Esophagus muscularis mucosa (tissue), 4 donors: Measurements from ENCODE around the gene NXN. TPM values are rescaled to one million over a fixed set of nuclear protein-coding genes. Genes with fewer than 3 reads are reported as not detected.
A peak's percentile ranks its signal among the peaks of the same experiment; 100 is the strongest.

ENCODE experiments used
- DNase-seq: peaks from one replicate; pipeline ENCODE4 v3.0.0-alpha.2; 2017; ENCODE audit errors: extremely low spot score
- H3K27ac ChIP-seq, 4 donors: fragments of 200-600 bp; sonication (generic); replicated peaks in 1 of 4; 1 replicate in 3 of 4; 2 replicates in 1 of 4; pipeline ENCODE4 v1.5.1; 2016 to 2019; ENCODE audit warnings: mild to moderate bottlenecking in 1 of 4
- H3K27me3 ChIP-seq, 4 donors: fragments of 200-600 bp; sonication (generic); one replicate each; pipeline versions ENCODE4 v1.5.1 to v1.6.0; 2016 to 2019
- H3K36me3 ChIP-seq, 4 donors: fragments of 200-600 bp; sonication (generic); one replicate each; pipeline ENCODE4 v1.5.1; 2016 to 2019
- H3K4me1 ChIP-seq, 4 donors: fragments of 200-600 bp; sonication (generic); one replicate each; pipeline ENCODE4 v1.5.1; 2016 to 2019
- H3K4me3 ChIP-seq, 4 donors: fragments of 200-600 bp; sonication (generic); 1 replicate in 2 of 4; 2 replicates in 2 of 4; pipeline ENCODE4 v1.5.1; 2016 to 2019; ENCODE audit warnings: mild to moderate bottlenecking in 4 of 4, moderate library complexity in 1 of 4
- H3K9me3 ChIP-seq, 4 donors: fragments of 200-600 bp; sonication (generic); 1 replicate in 3 of 4; 2 replicates in 1 of 4; pipeline ENCODE4 v1.5.1; 2016 to 2019
- CTCF ChIP-seq, 3 experiments: fragments of 200-600 bp in 2 of 3; fragments of 450-650 bp in 1 of 3; sonication (generic) in 2 of 3; IDR thresholded peaks; one replicate each; pipeline ENCODE4 v1.5.1; 2017 to 2019; ENCODE audit warnings: antibody characterized with exemption in 3 of 3, mild to moderate bottlenecking in 2 of 3, moderate library complexity in 1 of 3
- EP300 ChIP-seq: sonication (generic); formaldehyde crosslinking; IDR thresholded peaks from one replicate; pipeline ENCODE4 v1.6.1; 2017; ENCODE audit warnings: antibody characterized with exemption
- POLR2A ChIP-seq: fragments of 450-650 bp; IDR thresholded peaks from one replicate; pipeline ENCODE4 v1.6.1; 2017; ENCODE audit warnings: antibody characterized with exemption, moderate library complexity, mild to moderate bottlenecking, low read depth
- POLR2AphosphoS5 ChIP-seq, 2 donors: sonication (generic); formaldehyde crosslinking; IDR thresholded peaks; one replicate each; pipeline ENCODE4 v1.6.1; 2017; ENCODE audit warnings: antibody characterized with exemption in 2 of 2
- WGBS: methylation state at CpG from one replicate; pipeline ENCODE4 v1.1.5; 2018; 5-methylcytosine and 5-hydroxymethylcytosine counted together
- intact Hi-C: fragments of 100-400 bp; cut with DNase I; formaldehyde crosslinking; loops from one replicate; pipeline ENCODE4 v1.15.1; 2023
- total RNA-seq, 4 donors: library from RNA; depleted of rRNA; stranded (reverse); fragments of >200 nt; gene quantifications; one replicate each; pipeline versions ENCODE4 v1.1.0 to v1.2.1, GENCODE V29; 2016

NXN gene
- total RNA-seq, 4 donors from 2014 or later: 37.0 to 65.6 (median 49.8) TPM

DNA sequence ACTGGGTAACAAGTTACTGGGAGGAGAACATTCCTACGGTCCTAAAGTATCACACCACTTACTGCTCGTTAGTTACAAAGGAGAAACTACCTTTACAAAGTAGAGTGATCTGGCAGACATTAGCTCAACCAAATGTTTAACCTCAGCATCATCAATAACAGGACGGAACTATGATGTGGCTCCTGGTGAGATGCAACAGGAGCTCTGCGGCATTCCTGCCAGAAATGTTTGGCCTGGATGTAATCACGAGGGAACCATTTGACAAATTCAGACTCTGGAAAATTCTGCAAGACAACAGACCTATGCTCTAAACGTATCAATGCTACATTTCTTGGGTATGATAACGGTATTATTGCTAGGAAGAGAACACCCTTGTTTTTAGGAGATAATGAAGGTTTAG is 117.0 kb downstream of the NXN start:
- no peak overlapping the region for H3K27ac ChIP-seq
- no peaks in the 10 kb centered on the region for H3K27me3 ChIP-seq
- WGBS: 62% methylated on average over 7 of the region's 7 CpGs
- intact Hi-C loops: no loop called here
- H3K9me3 ChIP-seq: no peaks in the 10 kb centered on the region
- peaks cover 6 to 38% (median 24%) of the 10 kb centered on the region in 4 donors for H3K4me1 ChIP-seq
- TF ChIP-seq POLR2AphosphoS5 (IDR thresholded peaks at IDR 0.05) (no peak), EP300 (no peak), CTCF (IDR thresholded peaks at IDR 0.05) (no peak), POLR2A (no peak)
- H3K4me3 ChIP-seq: no peak overlapping the region
- H3K36me3 ChIP-seq: peaks cover 0 to 4% (median 0%) of the 10 kb centered on the region in 4 donors
- DNase-seq: no peak

- H3K36me3 ChIP-seq: peaks cover 0 to 4% (median 0%) of the 10 kb centered on the region in 4 donors
- no peak for DNase-seq
- H3K27me3 ChIP-seq: no peaks in the 10 kb centered on the region
- TF ChIP-seq EP300: no peak
- no peak for TF ChIP-seq POLR2A
- no peak for TF ChIP-seq CTCF (IDR thresholded peaks at IDR 0.05)
- TF ChIP-seq POLR2AphosphoS5 (IDR thresholded peaks at IDR 0.05): no peak
- H3K4me3 ChIP-seq: no peak overlapping the region
- intact Hi-C loops: no loop called here
- H3K4me1 ChIP-seq: peaks cover 3 to 35% (median 20%) of the 10 kb centered on the region in 4 donors
- no peaks in the 10 kb centered on the region for H3K9me3 ChIP-seq
- H3K27ac ChIP-seq: peak overlapping the region in 2 of 4 donors; percentile 2 to 55
- WGBS: 73% methylated on average over 9 of the region's 9 CpGs
Measured at GRCh38 chr17:861364-861763, 118.2 kb downstream of the NXN start.

DNA sequence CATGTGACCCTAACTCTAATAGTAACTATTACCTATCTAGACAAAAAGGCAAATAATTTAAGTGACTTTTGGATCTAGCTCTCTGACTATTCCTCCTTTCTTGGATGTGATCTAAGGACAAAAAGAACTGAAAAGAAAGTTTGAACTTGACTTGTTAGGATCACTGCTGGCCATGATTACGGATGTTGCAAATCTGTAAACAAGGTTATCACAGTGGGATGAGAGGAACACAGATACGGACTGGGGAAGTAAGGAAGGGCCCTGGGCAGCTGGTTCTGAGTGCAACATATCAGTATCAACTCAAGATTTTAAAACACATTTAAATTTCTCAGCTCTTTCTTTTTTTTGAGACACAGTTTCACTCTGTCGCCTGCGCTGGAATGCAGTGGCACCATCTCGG is 118.8 kb downstream of the NXN start:
- peaks cover 3 to 35% (median 20%) of the 10 kb centered on the region in 4 donors for H3K4me1 ChIP-seq
- H3K9me3 ChIP-seq: no peaks in the 10 kb centered on the region
- peak overlapping the region in 2 of 4 donors; percentile 2 to 55 for H3K27ac ChIP-seq
- WGBS: 85% methylated on average over 5 of the region's 5 CpGs
- H3K36me3 ChIP-seq: peaks cover 0 to 4% (median 0%) of the 10 kb centered on the region in 4 donors
- TF ChIP-seq POLR2AphosphoS5 (IDR thresholded peaks at IDR 0.05): no peak
- no peak for TF ChIP-seq POLR2A
- no peak for TF ChIP-seq CTCF (IDR thresholded peaks at IDR 0.05)
- TF ChIP-seq EP300: no peak
- DNase-seq: no peak
- no peaks in the 10 kb centered on the region for H3K27me3 ChIP-seq
- no peak overlapping the region for H3K4me3 ChIP-seq
- intact Hi-C loops: no loop called here

- 38% methylated on average over 4 of the region's 4 CpGs for WGBS
- Histone ChIP-seq H3K27ac (peak overlapping the region; percentile 59 to 78 (median 66)), H3K27me3 (no peaks in the 10 kb centered on the region), H3K36me3 (peaks cover 0 to 4% (median 0%) of the 10 kb centered on the region in 4 donors), H3K4me1 (peaks cover 3 to 35% (median 20%) of the 10 kb centered on the region in 4 donors), H3K4me3 (no peak overlapping the region), H3K9me3 (no peaks in the 10 kb centered on the region)
- no peak for DNase-seq
- no peak for TF ChIP-seq POLR2A
- TF ChIP-seq EP300: no peak
- TF ChIP-seq CTCF (IDR thresholded peaks at IDR 0.05): no peak
- no peak for TF ChIP-seq POLR2AphosphoS5 (IDR thresholded peaks at IDR 0.05)
- intact Hi-C loops: loop anchor here (10.0 kb wide), 1 partner anchor 65 kb away; no protein-coding TSS in a partner anchor
Measured at GRCh38 chr17:859824-860195, 119.8 kb downstream of the NXN start.
